ENCODE results near the gene INAFM1.

- no peak for TF ChIP-seq POLR2A (IDR thresholded peaks at IDR 0.05)
- TF ChIP-seq CTCF (IDR thresholded peaks at IDR 0.05) = no peak
- TF ChIP-seq POLR2AphosphoS5 (IDR thresholded peaks at IDR 0.05; ENCODE audit: insufficient read depth in 1 of 2, low read depth in 1 of 2) = no peak
These were observed 45.6 kb upstream of the INAFM1 start for GRCh38 chr19:47228937-47229675.

All from vagina (tissue), 2 donors.